Sigmoid colon (tissue), 4 donors: ENCODE measurements around the gene RPL18.

ENCODE experiments used
- POLR2AphosphoS5 ChIP-seq, 4 donors: sonication (generic); formaldehyde crosslinking; IDR thresholded peaks; one replicate each; pipeline ENCODE4 v1.6.1; 2017; ENCODE audit warnings: antibody characterized with exemption in 4 of 4
- TF ChIP-seq, protein P1 (sequence below), 4 experiments: fragments of 450-650 bp in 3 of 4; fragments of 200-600 bp in 1 of 4; IDR thresholded peaks; one replicate each; pipeline ENCODE4 v1.5.1; 2016 to 2019; ENCODE audit warnings: antibody characterized with exemption in 4 of 4, mild to moderate bottlenecking in 3 of 4, moderate library complexity in 2 of 4

- TF ChIP-seq, protein P1, sequence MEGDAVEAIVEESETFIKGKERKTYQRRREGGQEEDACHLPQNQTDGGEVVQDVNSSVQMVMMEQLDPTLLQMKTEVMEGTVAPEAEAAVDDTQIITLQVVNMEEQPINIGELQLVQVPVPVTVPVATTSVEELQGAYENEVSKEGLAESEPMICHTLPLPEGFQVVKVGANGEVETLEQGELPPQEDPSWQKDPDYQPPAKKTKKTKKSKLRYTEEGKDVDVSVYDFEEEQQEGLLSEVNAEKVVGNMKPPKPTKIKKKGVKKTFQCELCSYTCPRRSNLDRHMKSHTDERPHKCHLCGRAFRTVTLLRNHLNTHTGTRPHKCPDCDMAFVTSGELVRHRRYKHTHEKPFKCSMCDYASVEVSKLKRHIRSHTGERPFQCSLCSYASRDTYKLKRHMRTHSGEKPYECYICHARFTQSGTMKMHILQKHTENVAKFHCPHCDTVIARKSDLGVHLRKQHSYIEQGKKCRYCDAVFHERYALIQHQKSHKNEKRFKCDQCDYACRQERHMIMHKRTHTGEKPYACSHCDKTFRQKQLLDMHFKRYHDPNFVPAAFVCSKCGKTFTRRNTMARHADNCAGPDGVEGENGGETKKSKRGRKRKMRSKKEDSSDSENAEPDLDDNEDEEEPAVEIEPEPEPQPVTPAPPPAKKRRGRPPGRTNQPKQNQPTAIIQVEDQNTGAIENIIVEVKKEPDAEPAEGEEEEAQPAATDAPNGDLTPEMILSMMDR (IDR thresholded peaks at IDR 0.05): peak; percentile 93 to 96 (median 94)
- peak in 2 of 4 donors; percentile 18 to 39 for TF ChIP-seq POLR2AphosphoS5 (IDR thresholded peaks at IDR 0.05)
These were observed 30.1 kb downstream of the RPL18 start for GRCh38 chr19:48588670-48589401.
